Panc1 (cell line): ENCODE data around the gene AMOTL1. TPM values are rescaled to one million over a fixed set of nuclear protein-coding genes. Genes with fewer than 3 reads are reported as not detected.

Source experiments
- ATAC-seq: fragments of 200-7000 bp; cut with Tn5 transposase; 2 replicates; pipeline ENCODE4 v1.9.1; 2020; ENCODE audit warnings: mild to moderate bottlenecking, moderate library complexity
- BruUV-seq: library from RNA; stranded (reverse); fragments of 400-500 nt; replicated peaks from 2 replicates; lab custom pipeline; 2021; lab: Mats Ljungman, UMichigan
- CTCF ChIA-PET: fragments of 300-600 bp; sonication (Branson Sonifier 250); formaldehyde crosslinking; loops from one replicate; lab custom pipeline; 2022; ENCODE audit warnings: antibody characterized with exemption; lab: Charles Lee
- POLR2A ChIA-PET: fragments of 300-600 bp; sonication (Branson Sonifier 250); formaldehyde crosslinking; loops from one replicate; lab custom pipeline; 2022; ENCODE audit warnings: antibody characterized with exemption; lab: Charles Lee
- DNase-seq: peaks from one replicate; pipeline ENCODE4 v3.0.0-alpha.2; 2010; ENCODE audit warnings: low read depth, low spot score
- H3K27ac ChIP-seq: 2 replicates; pipeline ENCODE4 v1.5.1; 2011; ENCODE audit warnings: mild to moderate bottlenecking, low read length, inconsistent platforms
- H3K27me3 ChIP-seq: fragments of 200-500 bp; sonication (Bioruptor generic); 2 replicates; pipeline ENCODE4 v1.6.0; 2014; ENCODE audit warnings: low read length, inconsistent platforms; ENCODE audit not compliant: control insufficient read depth, insufficient read depth
- H3K36me3 ChIP-seq: fragments of 200-500 bp; sonication (Bioruptor generic); 2 replicates; pipeline ENCODE4 v1.5.1; 2014; ENCODE audit warnings: inconsistent platforms, mild to moderate bottlenecking, low read length, moderate library complexity; ENCODE audit not compliant: control insufficient read depth, insufficient read depth
- H3K4me1 ChIP-seq: 2 replicates; pipeline ENCODE4 v1.5.1; 2011; ENCODE audit warnings: inconsistent platforms, mild to moderate bottlenecking, low read length, moderate library complexity; ENCODE audit not compliant: control insufficient read depth, insufficient read depth
- H3K4me3 ChIP-seq, 2 experiments: 2 replicates each; pipeline ENCODE4 v1.5.1; 2011 to 2012; ENCODE audit warnings: low read depth in 2 of 2, low read length in 2 of 2, mild to moderate bottlenecking in 2 of 2, inconsistent platforms in 1 of 2, moderate library complexity in 1 of 2
- H3K9me3 ChIP-seq: fragments of 200-500 bp; sonication (Bioruptor generic); 2 replicates; pipeline ENCODE4 v1.5.1; 2014; ENCODE audit warnings: low read depth, mild to moderate bottlenecking, inconsistent platforms, low read length, moderate library complexity; ENCODE audit not compliant: control insufficient read depth, insufficient read depth
- POLR2AphosphoS5 ChIP-seq: IDR thresholded peaks from 2 replicates; pipeline ENCODE4 v1.6.1; 2012; ENCODE audit warnings: mild to moderate bottlenecking, low read depth, low read length, moderate library complexity
- SIN3A ChIP-seq: IDR thresholded peaks from 2 replicates; pipeline ENCODE4 v1.6.1; 2012; ENCODE audit warnings: low read depth, mild to moderate bottlenecking, low read length, moderate library complexity, borderline replicate concordance; ENCODE audit not compliant: insufficient read depth
- TCF7L2 ChIP-seq: IDR thresholded peaks from 2 replicates; pipeline ENCODE4 v1.6.1; 2011; ENCODE audit warnings: mild to moderate bottlenecking, low read depth, low read length, inconsistent platforms
- in situ Hi-C: cut with HindIII; loops from 2 replicates; pipeline ENCODE4 v1.10.0; 2016; ENCODE audit warnings: low sequenced_read_pairs, low pct_unique_long_range_greater_than_20kb
- intact Hi-C: fragments of 100-400 bp; cut with micrococcal nuclease; formaldehyde crosslinking; loops from one replicate; pipeline ENCODE4 v1.10.0; 2022; ENCODE audit not compliant: unreplicated experiment
- total RNA-seq: library from RNA; stranded (reverse); gene quantifications from one replicate; pipeline ENCODE4 v1.2.1, GENCODE V29; 2021; ENCODE audit not compliant: unreplicated experiment
- TF ChIP-seq, protein P1 (sequence below), 2 experiments: IDR thresholded peaks; 2 replicates each; pipeline ENCODE4 v1.6.1; 2011 to 2012; ENCODE audit warnings: low read depth in 2 of 2, control low read depth in 1 of 2, low read length in 1 of 2, mild to moderate bottlenecking in 1 of 2, moderate library complexity in 1 of 2; ENCODE audit not compliant: insufficient read depth in 1 of 2
- TF ChIP-seq, protein P2 (sequence below): fragments of 450-650 bp; IDR thresholded peaks from 2 replicates; pipeline ENCODE4 v1.5.1; 2017; ENCODE audit warnings: mild to moderate bottlenecking

The AMOTL1 gene
- total RNA-seq, 1 experiment from 2014 or later, result 16.0 TPM

DNA sequence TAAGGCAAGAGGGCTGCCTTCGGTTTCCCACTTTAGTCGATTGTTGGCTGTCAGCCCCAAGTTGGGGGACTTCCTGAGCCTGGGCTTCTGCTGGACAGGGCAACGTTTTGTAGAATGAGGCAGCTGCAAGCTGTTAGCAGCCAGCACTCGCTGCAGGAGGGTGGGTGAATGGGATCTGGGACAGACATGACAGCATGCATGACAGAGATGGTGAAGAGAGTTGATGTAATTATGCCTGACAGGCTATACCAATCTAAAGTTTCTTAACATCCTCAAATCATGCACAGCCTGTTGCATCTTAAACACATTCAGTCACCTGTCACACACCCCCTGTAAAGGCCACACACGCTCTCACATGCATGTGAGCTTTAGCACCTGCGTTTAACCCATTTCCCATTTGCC lies 156.0 kb downstream of the AMOTL1 start:
- H3K36me3 ChIP-seq, result no peaks in the 10 kb centered on the region
- no peak overlapping the region for H3K4me3 ChIP-seq
- no peaks in the 10 kb centered on the region for H3K4me1 ChIP-seq
- CTCF ChIA-PET, result no interaction called here
- no peak for DNase-seq
- no peaks in the 10 kb centered on the region for H3K9me3 ChIP-seq
- intact Hi-C loops, result no loop called here
- in situ Hi-C loops, result no loop called here
- no peak overlapping the region for H3K27ac ChIP-seq
- no TSS peak for BruUV-seq
- ATAC-seq, result no peak
- TF ChIP-seq TCF7L2, result no peak
- TF ChIP-seq, protein P1, sequence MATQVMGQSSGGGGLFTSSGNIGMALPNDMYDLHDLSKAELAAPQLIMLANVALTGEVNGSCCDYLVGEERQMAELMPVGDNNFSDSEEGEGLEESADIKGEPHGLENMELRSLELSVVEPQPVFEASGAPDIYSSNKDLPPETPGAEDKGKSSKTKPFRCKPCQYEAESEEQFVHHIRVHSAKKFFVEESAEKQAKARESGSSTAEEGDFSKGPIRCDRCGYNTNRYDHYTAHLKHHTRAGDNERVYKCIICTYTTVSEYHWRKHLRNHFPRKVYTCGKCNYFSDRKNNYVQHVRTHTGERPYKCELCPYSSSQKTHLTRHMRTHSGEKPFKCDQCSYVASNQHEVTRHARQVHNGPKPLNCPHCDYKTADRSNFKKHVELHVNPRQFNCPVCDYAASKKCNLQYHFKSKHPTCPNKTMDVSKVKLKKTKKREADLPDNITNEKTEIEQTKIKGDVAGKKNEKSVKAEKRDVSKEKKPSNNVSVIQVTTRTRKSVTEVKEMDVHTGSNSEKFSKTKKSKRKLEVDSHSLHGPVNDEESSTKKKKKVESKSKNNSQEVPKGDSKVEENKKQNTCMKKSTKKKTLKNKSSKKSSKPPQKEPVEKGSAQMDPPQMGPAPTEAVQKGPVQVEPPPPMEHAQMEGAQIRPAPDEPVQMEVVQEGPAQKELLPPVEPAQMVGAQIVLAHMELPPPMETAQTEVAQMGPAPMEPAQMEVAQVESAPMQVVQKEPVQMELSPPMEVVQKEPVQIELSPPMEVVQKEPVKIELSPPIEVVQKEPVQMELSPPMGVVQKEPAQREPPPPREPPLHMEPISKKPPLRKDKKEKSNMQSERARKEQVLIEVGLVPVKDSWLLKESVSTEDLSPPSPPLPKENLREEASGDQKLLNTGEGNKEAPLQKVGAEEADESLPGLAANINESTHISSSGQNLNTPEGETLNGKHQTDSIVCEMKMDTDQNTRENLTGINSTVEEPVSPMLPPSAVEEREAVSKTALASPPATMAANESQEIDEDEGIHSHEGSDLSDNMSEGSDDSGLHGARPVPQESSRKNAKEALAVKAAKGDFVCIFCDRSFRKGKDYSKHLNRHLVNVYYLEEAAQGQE (IDR thresholded peaks at IDR 0.05; ENCODE audit: insufficient read depth in 1 of 2, low read depth in 2 of 2, low read length in 1 of 2), result no peak
- TF ChIP-seq SIN3A, result no peak
- POLR2A ChIA-PET, result no interaction called here
- peaks cover 2% of the 10 kb centered on the region; the same call in 1 of the 2 replicates for H3K27me3 ChIP-seq

DNA sequence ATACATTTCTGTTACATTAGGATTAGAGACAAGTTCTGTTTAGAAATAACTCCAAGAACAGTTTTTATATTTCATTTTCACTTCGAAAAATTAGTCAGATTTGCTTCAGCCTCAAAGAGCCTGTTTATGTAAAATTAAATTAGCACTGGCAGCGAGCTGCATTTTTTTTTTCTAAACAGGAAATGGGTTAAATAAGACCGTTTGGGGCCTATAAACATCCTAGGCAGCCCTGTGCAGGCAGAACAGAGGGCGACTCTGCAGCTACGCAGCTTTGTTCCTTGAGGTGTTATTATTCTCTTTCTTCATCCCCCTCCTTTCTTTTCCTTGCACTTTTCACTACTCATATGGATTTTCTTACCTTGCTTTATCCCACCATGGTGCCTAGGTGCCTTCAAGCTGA lies 156.5 kb downstream of the AMOTL1 start:
- peaks cover 2% of the 10 kb centered on the region; the same call in 1 of the 2 replicates for H3K27me3 ChIP-seq
- H3K4me1 ChIP-seq, result no peaks in the 10 kb centered on the region

DNA sequence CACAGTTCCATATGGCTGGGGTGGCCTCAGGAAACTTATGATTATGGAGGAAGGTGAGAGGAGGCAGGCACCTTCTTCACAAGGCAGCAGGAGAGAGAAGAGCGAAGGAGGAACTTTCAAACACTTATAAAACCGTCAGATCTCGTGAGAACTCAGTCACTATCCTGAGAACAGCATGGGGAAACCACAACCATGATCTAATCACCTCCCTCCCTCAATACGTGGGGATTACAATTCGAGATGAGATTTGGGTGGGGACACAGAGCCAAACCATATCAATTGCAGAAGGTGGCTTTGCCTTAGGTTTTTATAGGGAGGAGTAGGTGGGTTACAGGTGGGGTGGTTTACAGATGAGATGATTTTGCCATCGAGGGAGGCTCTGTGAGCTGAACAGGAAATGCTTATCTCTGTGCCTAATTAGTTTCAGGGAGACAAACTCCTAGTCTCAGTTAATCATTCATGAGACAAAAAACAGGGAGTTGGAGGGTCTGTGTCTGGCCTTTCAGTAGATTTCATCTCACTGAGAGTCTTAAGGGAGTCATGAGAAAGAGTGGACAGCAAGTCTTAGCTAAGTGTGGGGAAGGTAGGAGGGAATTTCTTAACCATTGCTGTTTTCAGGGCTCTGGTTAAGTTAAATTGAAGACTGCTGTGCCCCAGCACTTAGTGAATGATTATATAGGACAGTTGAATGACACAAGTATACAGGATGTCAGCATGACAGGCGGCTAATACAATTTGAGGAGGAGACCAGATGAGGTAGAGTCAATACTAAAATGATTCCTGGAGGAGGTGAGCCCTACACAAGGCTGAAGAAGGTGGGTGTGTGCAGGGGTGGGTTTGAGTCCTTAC lies 157.5 kb downstream of the AMOTL1 start:
- POLR2A ChIA-PET, result no interaction called here
- Histone ChIP-seq H3K9me3 (no peaks in the 10 kb centered on the region), H3K4me1 (no peaks in the 10 kb centered on the region), H3K4me3 (no peak overlapping the region), H3K27me3 (peaks cover 2% of the 10 kb centered on the region; the same call in 1 of the 2 replicates), H3K36me3 (no peaks in the 10 kb centered on the region), H3K27ac (no peak overlapping the region)
- DNase-seq (no peak), ATAC-seq (no peak)
- intact Hi-C loops (no loop called here), in situ Hi-C loops (no loop called here)
- CTCF ChIA-PET, result no interaction called here
- no TSS peak for BruUV-seq
- no peak for TF ChIP-seq POLR2AphosphoS5
- TF ChIP-seq, protein P2, sequence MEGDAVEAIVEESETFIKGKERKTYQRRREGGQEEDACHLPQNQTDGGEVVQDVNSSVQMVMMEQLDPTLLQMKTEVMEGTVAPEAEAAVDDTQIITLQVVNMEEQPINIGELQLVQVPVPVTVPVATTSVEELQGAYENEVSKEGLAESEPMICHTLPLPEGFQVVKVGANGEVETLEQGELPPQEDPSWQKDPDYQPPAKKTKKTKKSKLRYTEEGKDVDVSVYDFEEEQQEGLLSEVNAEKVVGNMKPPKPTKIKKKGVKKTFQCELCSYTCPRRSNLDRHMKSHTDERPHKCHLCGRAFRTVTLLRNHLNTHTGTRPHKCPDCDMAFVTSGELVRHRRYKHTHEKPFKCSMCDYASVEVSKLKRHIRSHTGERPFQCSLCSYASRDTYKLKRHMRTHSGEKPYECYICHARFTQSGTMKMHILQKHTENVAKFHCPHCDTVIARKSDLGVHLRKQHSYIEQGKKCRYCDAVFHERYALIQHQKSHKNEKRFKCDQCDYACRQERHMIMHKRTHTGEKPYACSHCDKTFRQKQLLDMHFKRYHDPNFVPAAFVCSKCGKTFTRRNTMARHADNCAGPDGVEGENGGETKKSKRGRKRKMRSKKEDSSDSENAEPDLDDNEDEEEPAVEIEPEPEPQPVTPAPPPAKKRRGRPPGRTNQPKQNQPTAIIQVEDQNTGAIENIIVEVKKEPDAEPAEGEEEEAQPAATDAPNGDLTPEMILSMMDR, result no peak
- TF ChIP-seq, protein P1 (IDR thresholded peaks at IDR 0.05; ENCODE audit: insufficient read depth in 1 of 2, low read depth in 2 of 2, low read length in 1 of 2), result no peak
- no peak for TF ChIP-seq TCF7L2
- TF ChIP-seq SIN3A, result no peak

More for the DNA sequence above, 156.5 kb downstream of the AMOTL1 start:
- no peak for ATAC-seq
- no TSS peak for BruUV-seq
- H3K9me3 ChIP-seq, result no peaks in the 10 kb centered on the region
- TF ChIP-seq POLR2AphosphoS5 (no peak), SIN3A (no peak)
- ChIA-PET POLR2A (no interaction called here), CTCF (no interaction called here)
- in situ Hi-C loops, result no loop called here
- H3K27ac ChIP-seq, result no peak overlapping the region
- DNase-seq, result no peak
- intact Hi-C loops, result no loop called here
- H3K4me3 ChIP-seq, result no peak overlapping the region
- no peaks in the 10 kb centered on the region for H3K36me3 ChIP-seq
